Keratinocyte (primary cell): ENCODE results near the gene PLA2R1. TPM values are rescaled to one million over a fixed set of nuclear protein-coding genes. Genes with fewer than 3 reads are reported as not detected.

Experiments used
- DNase-seq: peaks from one replicate; pipeline ENCODE4 v3.0.0-alpha.2; 2011; ENCODE audit warnings: low read depth, missing footprints, low spot score
- FAIRE-seq: peaks from 2 replicates; lab custom pipeline; 2011; peaks lifted over from hg19 to GRCh38; lab: Jason Lieb, UNC
- H2AFZ ChIP-seq: 2 replicates; pipeline ENCODE4 v1.6.0; 2012; ENCODE audit warnings: low read length, control low read depth, inconsistent platforms; ENCODE audit not compliant: control insufficient read depth
- H3K27ac ChIP-seq: 2 replicates; pipeline ENCODE4 v1.5.1; 2011; ENCODE audit warnings: low read length; ENCODE audit not compliant: control insufficient read depth, insufficient read depth
- H3K27me3 ChIP-seq: 3 replicates; pipeline ENCODE4 v1.6.0; 2011; ENCODE audit warnings: low read length; ENCODE audit not compliant: control insufficient read depth, insufficient read depth; ENCODE audit errors: extremely low read depth
- H3K36me3 ChIP-seq, 2 experiments: 2 replicates in 1 of 2; 3 replicates in 1 of 2; pipeline ENCODE4 v1.5.1; 2011; ENCODE audit warnings: low read length in 2 of 2, mild to moderate bottlenecking in 1 of 2; ENCODE audit not compliant: control insufficient read depth in 2 of 2, insufficient read depth in 2 of 2; ENCODE audit errors: extremely low read depth in 1 of 2
- H3K4me1 ChIP-seq: 3 replicates; pipeline ENCODE4 v1.5.1; 2011; ENCODE audit warnings: low read length; ENCODE audit not compliant: control insufficient read depth, insufficient read depth; ENCODE audit errors: extremely low read depth
- H3K4me2 ChIP-seq: 3 replicates; pipeline ENCODE4 v1.6.0; 2011; ENCODE audit warnings: low read depth, low read length; ENCODE audit not compliant: control insufficient read depth, insufficient read depth; ENCODE audit errors: extremely low read depth
- H3K4me3 ChIP-seq, 3 experiments: fragments of 200-600 bp in 1 of 3; sonication (generic) in 1 of 3; 2 replicates in 2 of 3; 3 replicates in 1 of 3; pipeline ENCODE4 v1.5.1; 2011 to 2016; ENCODE audit warnings: low read length in 3 of 3, mild to moderate bottlenecking in 3 of 3, control low read depth in 2 of 3, inconsistent platforms in 1 of 3, low read depth in 1 of 3, mixed read lengths in 1 of 3, mixed run types in 1 of 3, moderate library complexity in 1 of 3; ENCODE audit not compliant: control insufficient read depth in 2 of 3, insufficient read depth in 2 of 3; ENCODE audit errors: extremely low read depth in 1 of 3
- H3K79me2 ChIP-seq: 2 replicates; pipeline ENCODE4 v1.6.0; 2012; ENCODE audit warnings: low read length; ENCODE audit not compliant: control insufficient read depth, insufficient read depth
- H3K9ac ChIP-seq: 3 replicates; pipeline ENCODE4 v1.6.0; 2011; ENCODE audit warnings: low read length; ENCODE audit not compliant: control insufficient read depth, insufficient read depth; ENCODE audit errors: extremely low read depth
- H3K9me1 ChIP-seq: 3 replicates; pipeline ENCODE4 v1.6.0; 2011; ENCODE audit warnings: low read length; ENCODE audit not compliant: control insufficient read depth, insufficient read depth; ENCODE audit errors: extremely low read depth
- H3K9me3 ChIP-seq: 2 replicates; pipeline ENCODE4 v1.5.1; 2012; ENCODE audit warnings: low read depth, low read length; ENCODE audit not compliant: control insufficient read depth
- H4K20me1 ChIP-seq: 3 replicates; pipeline ENCODE4 v1.6.0; 2011; ENCODE audit warnings: low read length; ENCODE audit not compliant: control insufficient read depth, insufficient read depth; ENCODE audit errors: extremely low read depth
- EZH2 ChIP-seq: IDR thresholded peaks from one replicate; pipeline ENCODE4 v1.6.1; 2012; ENCODE audit warnings: inconsistent platforms, mild to moderate bottlenecking, low read length, moderate library complexity
- dilution Hi-C: fragments of 300-500 bp; cut with MboI; formaldehyde crosslinking; loops from one replicate; pipeline ENCODE4 v1.7.0; 2020; ENCODE audit warnings: low sequenced_read_pairs; ENCODE audit not compliant: extremely low pct_ligation_motif_present
- polyA plus RNA-seq, 5 experiments: library from polyadenylated mRNA; depleted of rRNA in 3 of 5; stranded (reverse) in 3 of 5; stranded (forward) in 1 of 5; unstranded in 1 of 5; fragments of >200 nt; gene quantifications; 1 replicate in 1 of 5; 2 replicates in 3 of 5; 3 replicates in 1 of 5; pipeline versions ENCODE4 v1.2.1 to v1.2.3, GENCODE V29; 2011 to 2012; ENCODE audit warnings: missing spikeins in 2 of 5, low read depth in 1 of 5, low replicate concordance in 1 of 5
- TF ChIP-seq, protein P1 (sequence below), 3 experiments: IDR thresholded peaks in 1 of 3; conservative IDR thresholded peaks in 1 of 3; optimal IDR thresholded peaks in 1 of 3; 2 replicates in 2 of 3; 3 replicates in 1 of 3; pipeline versions ENCODE3 to v1.5.1; 2011; ENCODE audit warnings: low read length in 3 of 3, mild to moderate bottlenecking in 3 of 3, moderate library complexity in 2 of 3, control low read depth in 1 of 3, inconsistent platforms in 1 of 3; ENCODE audit not compliant: insufficient read depth in 2 of 3; ENCODE audit errors: extremely low read depth in 1 of 3

Gene PLA2R1
- polyA plus RNA-seq, 1 donor (not counting 4 experiments of a cell fraction or from before 2014, with no cell fraction given), result 12.3 TPM

DNA sequence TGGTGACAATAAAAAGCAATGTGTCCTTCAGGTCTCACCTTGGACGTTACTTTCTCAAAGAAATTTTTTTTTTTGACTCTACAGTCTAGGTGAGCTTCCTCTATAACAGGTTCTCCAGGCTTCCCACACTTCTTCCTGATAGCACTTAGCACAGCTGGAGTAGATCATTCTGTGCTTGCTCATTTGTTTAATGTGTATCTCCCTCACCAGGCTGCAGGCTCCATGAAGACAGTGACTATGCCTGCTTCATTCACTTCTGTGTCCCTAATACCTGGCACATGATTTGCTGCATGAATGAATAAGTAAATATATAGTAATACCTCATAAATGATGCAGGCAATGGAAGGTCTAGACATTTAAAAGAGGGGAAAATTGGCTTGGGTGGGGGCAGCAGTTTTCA lies 154.5 kb downstream of the PLA2R1 start:
- no peaks in the 10 kb centered on the region for H3K9me3 ChIP-seq
- peaks cover 5% of the 10 kb centered on the region for H3K27me3 ChIP-seq
- no peak overlapping the region for H2AFZ ChIP-seq
- TF ChIP-seq, protein P1, sequence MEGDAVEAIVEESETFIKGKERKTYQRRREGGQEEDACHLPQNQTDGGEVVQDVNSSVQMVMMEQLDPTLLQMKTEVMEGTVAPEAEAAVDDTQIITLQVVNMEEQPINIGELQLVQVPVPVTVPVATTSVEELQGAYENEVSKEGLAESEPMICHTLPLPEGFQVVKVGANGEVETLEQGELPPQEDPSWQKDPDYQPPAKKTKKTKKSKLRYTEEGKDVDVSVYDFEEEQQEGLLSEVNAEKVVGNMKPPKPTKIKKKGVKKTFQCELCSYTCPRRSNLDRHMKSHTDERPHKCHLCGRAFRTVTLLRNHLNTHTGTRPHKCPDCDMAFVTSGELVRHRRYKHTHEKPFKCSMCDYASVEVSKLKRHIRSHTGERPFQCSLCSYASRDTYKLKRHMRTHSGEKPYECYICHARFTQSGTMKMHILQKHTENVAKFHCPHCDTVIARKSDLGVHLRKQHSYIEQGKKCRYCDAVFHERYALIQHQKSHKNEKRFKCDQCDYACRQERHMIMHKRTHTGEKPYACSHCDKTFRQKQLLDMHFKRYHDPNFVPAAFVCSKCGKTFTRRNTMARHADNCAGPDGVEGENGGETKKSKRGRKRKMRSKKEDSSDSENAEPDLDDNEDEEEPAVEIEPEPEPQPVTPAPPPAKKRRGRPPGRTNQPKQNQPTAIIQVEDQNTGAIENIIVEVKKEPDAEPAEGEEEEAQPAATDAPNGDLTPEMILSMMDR (optimal IDR thresholded peaks at IDR 0.05 in 1 of 3, IDR thresholded peaks at IDR 0.05 in 1 of 3, conservative IDR thresholded peaks at IDR 0.05 in 1 of 3; ENCODE audit: extremely low read depth in 1 of 3, insufficient read depth in 2 of 3, low read length in 3 of 3), result no peak
- no peak for TF ChIP-seq EZH2
- H3K9ac ChIP-seq, result no peak overlapping the region
- dilution Hi-C loops, result no loop called here
- no peak for FAIRE-seq
- H3K4me2 ChIP-seq, result no peak overlapping the region
- H3K27ac ChIP-seq, result no peak overlapping the region
- no peaks in the 10 kb centered on the region for H4K20me1 ChIP-seq
- H3K9me1 ChIP-seq, result no peaks in the 10 kb centered on the region
- H3K79me2 ChIP-seq, result no peaks in the 10 kb centered on the region
- no peaks in the 10 kb centered on the region for H3K36me3 ChIP-seq
- H3K4me3 ChIP-seq, result no peak overlapping the region
- peaks cover 4% of the 10 kb centered on the region for H3K4me1 ChIP-seq
- no peak for DNase-seq

DNA sequence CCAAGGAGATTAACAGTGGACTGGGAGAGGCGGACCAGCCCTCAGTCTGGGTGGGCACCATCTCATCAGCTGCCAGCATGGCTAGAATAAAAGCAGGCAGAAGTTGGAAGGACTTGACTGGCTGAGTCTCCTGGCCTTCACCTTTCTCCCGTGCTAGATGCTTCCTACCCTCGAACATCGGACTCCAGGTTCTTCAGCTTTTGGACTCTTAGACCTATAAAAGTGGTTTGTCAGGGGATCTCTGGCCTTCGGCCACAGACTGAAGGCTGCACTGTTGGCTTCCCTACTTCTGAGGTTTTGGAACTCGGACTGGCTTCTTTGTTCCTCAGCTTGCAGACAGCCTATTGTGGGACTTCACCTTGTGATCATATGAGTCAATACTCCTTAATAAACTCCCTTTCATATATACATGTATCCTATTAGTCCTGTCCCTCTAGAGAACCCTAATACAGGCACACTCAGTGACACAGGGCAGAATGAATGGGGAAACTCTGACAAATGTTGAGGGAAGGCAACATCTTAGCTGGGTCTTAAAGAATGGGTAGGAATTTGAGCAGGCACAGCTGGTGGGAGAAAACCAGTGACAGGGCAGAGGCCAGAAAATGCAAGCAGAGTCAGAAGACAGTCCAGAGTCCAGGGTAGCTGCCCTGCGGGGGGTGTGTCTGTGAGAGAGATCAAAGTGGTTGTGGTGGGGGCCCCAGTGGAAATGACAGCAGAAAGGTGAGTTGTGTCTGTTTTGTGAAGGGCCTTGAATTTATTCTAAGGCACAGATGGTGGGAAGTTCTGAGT lies 156.3 kb downstream of the PLA2R1 start:
- no peaks in the 10 kb centered on the region for H3K9me1 ChIP-seq
- no peak for TF ChIP-seq EZH2
- TF ChIP-seq, protein P1 (optimal IDR thresholded peaks at IDR 0.05 in 1 of 3, IDR thresholded peaks at IDR 0.05 in 1 of 3, conservative IDR thresholded peaks at IDR 0.05 in 1 of 3; ENCODE audit: extremely low read depth in 1 of 3, insufficient read depth in 2 of 3, low read length in 3 of 3), result no peak
- no peak overlapping the region for H3K4me3 ChIP-seq
- H4K20me1 ChIP-seq, result no peaks in the 10 kb centered on the region
- no peak overlapping the region for H3K27ac ChIP-seq
- H3K9me3 ChIP-seq, result no peaks in the 10 kb centered on the region
- H3K79me2 ChIP-seq, result no peaks in the 10 kb centered on the region
- H3K4me1 ChIP-seq, result peaks cover 4% of the 10 kb centered on the region
- no peak overlapping the region for H3K9ac ChIP-seq
- no peak for FAIRE-seq
- H2AFZ ChIP-seq, result no peak overlapping the region
- dilution Hi-C loops, result no loop called here
- H3K36me3 ChIP-seq, result no peaks in the 10 kb centered on the region
- DNase-seq, result no peak
- peaks cover 5% of the 10 kb centered on the region for H3K27me3 ChIP-seq
- H3K4me2 ChIP-seq, result no peak overlapping the region
